Astrocyte (in vitro differentiated cells and primary cell): ENCODE measurements around the gene PNKD.

Source experiments
- EZH2 ChIP-seq: IDR thresholded peaks from 2 replicates; pipeline ENCODE4 v1.6.1; 2012; ENCODE audit warnings: mild to moderate bottlenecking, low read length, inconsistent platforms; ENCODE audit not compliant: insufficient read depth
- TF ChIP-seq, protein P1 (sequence below): IDR thresholded peaks from 2 replicates; pipeline ENCODE4 v1.5.1; 2011; ENCODE audit warnings: low read depth, mild to moderate bottlenecking, inconsistent platforms, low read length, moderate library complexity; ENCODE audit not compliant: insufficient read depth

DNA sequence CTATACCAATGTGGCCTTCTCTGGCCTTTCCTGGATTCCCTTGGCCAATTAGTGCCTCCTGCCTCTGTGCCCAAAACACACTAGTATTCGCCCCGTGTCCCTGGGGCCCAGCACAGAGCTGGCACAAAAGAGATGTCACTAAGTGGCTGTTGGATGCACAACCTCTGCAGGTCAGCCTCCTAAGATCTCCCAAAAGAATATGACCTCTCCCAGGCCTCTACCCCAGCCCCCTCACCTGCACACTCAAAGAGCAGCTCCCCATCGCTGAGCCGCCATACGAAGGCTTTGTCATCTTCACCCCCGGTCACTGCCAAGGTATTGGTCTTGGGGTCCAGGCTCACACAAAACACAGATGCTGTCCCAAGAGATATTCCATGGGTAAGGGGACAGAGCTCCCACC lies 3.1 kb upstream of the PNKD start:
- TF ChIP-seq, protein P1, sequence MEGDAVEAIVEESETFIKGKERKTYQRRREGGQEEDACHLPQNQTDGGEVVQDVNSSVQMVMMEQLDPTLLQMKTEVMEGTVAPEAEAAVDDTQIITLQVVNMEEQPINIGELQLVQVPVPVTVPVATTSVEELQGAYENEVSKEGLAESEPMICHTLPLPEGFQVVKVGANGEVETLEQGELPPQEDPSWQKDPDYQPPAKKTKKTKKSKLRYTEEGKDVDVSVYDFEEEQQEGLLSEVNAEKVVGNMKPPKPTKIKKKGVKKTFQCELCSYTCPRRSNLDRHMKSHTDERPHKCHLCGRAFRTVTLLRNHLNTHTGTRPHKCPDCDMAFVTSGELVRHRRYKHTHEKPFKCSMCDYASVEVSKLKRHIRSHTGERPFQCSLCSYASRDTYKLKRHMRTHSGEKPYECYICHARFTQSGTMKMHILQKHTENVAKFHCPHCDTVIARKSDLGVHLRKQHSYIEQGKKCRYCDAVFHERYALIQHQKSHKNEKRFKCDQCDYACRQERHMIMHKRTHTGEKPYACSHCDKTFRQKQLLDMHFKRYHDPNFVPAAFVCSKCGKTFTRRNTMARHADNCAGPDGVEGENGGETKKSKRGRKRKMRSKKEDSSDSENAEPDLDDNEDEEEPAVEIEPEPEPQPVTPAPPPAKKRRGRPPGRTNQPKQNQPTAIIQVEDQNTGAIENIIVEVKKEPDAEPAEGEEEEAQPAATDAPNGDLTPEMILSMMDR: no peak
- TF ChIP-seq EZH2: no peak
